Measurements from ENCODE around the gene ACACA. TPM values are rescaled to one million over a fixed set of nuclear protein-coding genes. Genes with fewer than 3 reads are reported as not detected.

The ACACA gene
- total and polyA plus RNA-seq, 9 of the 15 experiments (the other 6 are each of a cell fraction or from before 2014, with no cell fraction given) = 35.9 to 135 (median 88.4) TPM

DNA sequence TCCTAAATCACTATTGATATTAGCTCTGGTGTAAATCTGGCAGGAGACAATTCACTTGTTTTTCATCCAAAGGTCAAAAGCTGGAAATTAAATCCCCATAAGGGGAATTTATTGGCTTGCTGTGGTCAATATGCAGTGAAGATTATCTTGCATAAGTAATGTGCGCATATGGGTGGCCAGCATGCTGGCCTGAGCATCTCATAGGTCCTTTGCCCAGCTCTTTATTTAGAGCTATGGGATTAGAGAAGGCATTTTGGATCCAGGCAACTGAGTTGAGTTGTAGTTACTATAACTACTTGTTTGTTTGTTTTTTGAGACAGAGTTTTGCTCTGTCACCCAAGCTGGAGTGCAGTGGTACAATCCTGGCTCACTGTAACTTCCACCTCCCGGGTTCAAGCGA, 347.1 kb downstream of the ACACA start:
- Histone ChIP-seq H3K9me3 (replicated peaks; ENCODE audit: control insufficient read depth, insufficient read depth, low read depth, low read length) (no peaks in the 10 kb centered on the region), H2AFZ (ENCODE audit: low read depth, low read length) (no peak overlapping the region), H3K79me2 (ENCODE audit: control insufficient read depth, insufficient read depth, low read length) (no peaks in the 10 kb centered on the region), H3K4me2 (ENCODE audit: insufficient read depth, low read length) (no peak overlapping the region), H3K9me1 (ENCODE audit: control insufficient read depth, insufficient read depth, low read length) (no peaks in the 10 kb centered on the region), H3K4me3 (no peak overlapping the region), H3K4me1 (replicated peaks in 1 of 2; ENCODE audit: control insufficient read depth in 2 of 2, insufficient read depth in 2 of 2, low read length in 2 of 2) (no peaks in the 10 kb centered on the region), H3K27me3 (ENCODE audit: control insufficient read depth in 2 of 2, insufficient read depth in 2 of 2, low read length in 2 of 2) (peaks cover 14 to 29% of the 10 kb centered on the region in 2 experiments), H3K36me3 (ENCODE audit: control insufficient read depth, insufficient read depth, low read length) (peaks cover 18% of the 10 kb centered on the region; the same call in 2 of the 3 replicates), H3K27ac (ENCODE audit: extremely low read depth, low read depth, low read length) (no peak overlapping the region), H3K9ac (ENCODE audit: insufficient read depth in 1 of 2, low read depth in 2 of 2, low read length in 2 of 2) (no peak overlapping the region), H4K20me1 (replicated peaks; ENCODE audit: control insufficient read depth, insufficient read depth, low read length) (0 out of 2 replicates have a peak, but pooled peaks cover 3% of the 10 kb centered on the region)
- ChIA-PET POLR2A (interaction anchor here (0.6 to 1.2 kb wide), 2 partner anchors 12 to 402 kb away, joined by 3 to 7 read pairs; no protein-coding TSS in a partner anchor), CTCF (ENCODE audit: low intra/inter-chr PET ratio) (no interaction called here)
- in situ Hi-C loops (cut with MboI) = no loop called here
- TF ChIP-seq ARID1B (IDR thresholded peaks at IDR 0.05) (no peak), FUS (optimal IDR thresholded peaks at IDR 0.05; ENCODE audit: low read depth, low read length) (no peak), PRDM10 (IDR thresholded peaks at IDR 0.05; ENCODE audit: partially characterized antibody) (peak; percentile 31), FOXJ3 (CRISPR knock-in tag; IDR thresholded peaks at IDR 0.05) (no peak)
- WGBS (ENCODE audit: insufficient coverage, low coverage, missing lambda C conversion rate) = 53% methylated on average over 3 of the region's 3 CpGs
- ATAC-seq (no peak), FAIRE-seq (no peak), DNase-seq (ENCODE audit: extremely low read depth in 1 of 4, low spot score in 3 of 4) (no peak)
- BruUV-seq (replicated peaks) = no TSS peak
- intact Hi-C loops (cut with micrococcal nuclease) = no loop called here

Measured in K562 (cell line).